ENCODE data around the gene CD300LF. TPM values are rescaled to one million over a fixed set of nuclear protein-coding genes. Genes with fewer than 3 reads are reported as not detected.
A peak's percentile ranks its signal among the peaks of the same experiment; 100 is the strongest.

CD300LF gene
- total RNA-seq (2022) (not detected in 2 replicates), Bru-seq, nascent RNA (not detected), BruChase-seq, experiment 1, labeled RNA remaining after a 6-hour chase (not detected), BruChase-seq, experiment 2, labeled RNA remaining after a 2-hour chase (not detected)
- long read RNA-seq = 0 reads

GRCh38 chr17:74712756-74713155 is at the start of gene CD300LF:
CD300LF (minus strand) TSS chr17:74712923; CDS start chr17:74712866, 57 bp downstream.
- no peaks in the 10 kb centered on the region for H3K36me3 Mint-ChIP-seq (ENCODE audit: insufficient read depth, unreplicated experiment)
- no peaks in the 10 kb centered on the region for H3K4me1 Mint-ChIP-seq (ENCODE audit: insufficient read depth, unreplicated experiment)
- TF ChIP-seq, protein P1, sequence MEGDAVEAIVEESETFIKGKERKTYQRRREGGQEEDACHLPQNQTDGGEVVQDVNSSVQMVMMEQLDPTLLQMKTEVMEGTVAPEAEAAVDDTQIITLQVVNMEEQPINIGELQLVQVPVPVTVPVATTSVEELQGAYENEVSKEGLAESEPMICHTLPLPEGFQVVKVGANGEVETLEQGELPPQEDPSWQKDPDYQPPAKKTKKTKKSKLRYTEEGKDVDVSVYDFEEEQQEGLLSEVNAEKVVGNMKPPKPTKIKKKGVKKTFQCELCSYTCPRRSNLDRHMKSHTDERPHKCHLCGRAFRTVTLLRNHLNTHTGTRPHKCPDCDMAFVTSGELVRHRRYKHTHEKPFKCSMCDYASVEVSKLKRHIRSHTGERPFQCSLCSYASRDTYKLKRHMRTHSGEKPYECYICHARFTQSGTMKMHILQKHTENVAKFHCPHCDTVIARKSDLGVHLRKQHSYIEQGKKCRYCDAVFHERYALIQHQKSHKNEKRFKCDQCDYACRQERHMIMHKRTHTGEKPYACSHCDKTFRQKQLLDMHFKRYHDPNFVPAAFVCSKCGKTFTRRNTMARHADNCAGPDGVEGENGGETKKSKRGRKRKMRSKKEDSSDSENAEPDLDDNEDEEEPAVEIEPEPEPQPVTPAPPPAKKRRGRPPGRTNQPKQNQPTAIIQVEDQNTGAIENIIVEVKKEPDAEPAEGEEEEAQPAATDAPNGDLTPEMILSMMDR (IDR thresholded peaks at IDR 0.05; ENCODE audit: unreplicated experiment) = no peak
- intact Hi-C loops (cut with micrococcal nuclease) = no loop called here
- DNase-seq (ENCODE audit: unreplicated experiment) = no peak
- H3K9me3 Mint-ChIP-seq (ENCODE audit: unreplicated experiment) = no peaks in the 10 kb centered on the region
- H3K27ac Mint-ChIP-seq (ENCODE audit: low read depth, unreplicated experiment) = no peak within 1 kb of the TSS
- ChIA-PET POLR2A (no interaction called here), CTCF (no interaction called here)
- no TSS peak for BruUV-seq (replicated peaks)
- peaks cover 46% of the 10 kb centered on the region for H3K27me3 Mint-ChIP-seq (ENCODE audit: insufficient read depth, unreplicated experiment)
- no peak within 1 kb of the TSS for H3K4me3 Mint-ChIP-seq (ENCODE audit: unreplicated experiment)

- BruUV-seq (replicated peaks) = no TSS peak
- no peaks in the 10 kb centered on the region for H3K9me3 Mint-ChIP-seq (ENCODE audit: unreplicated experiment)
- intact Hi-C loops (cut with micrococcal nuclease) = no loop called here
- peaks cover 22% of the 10 kb centered on the region for H3K4me1 Mint-ChIP-seq (ENCODE audit: insufficient read depth, unreplicated experiment)
- no peaks in the 10 kb centered on the region for H3K27me3 Mint-ChIP-seq (ENCODE audit: insufficient read depth, unreplicated experiment)
- CTCF ChIA-PET = interaction anchor here (0.6 to 7.8 kb wide), 4 partner anchors 9 to 267 kb away, joined by 4 to 60 read pairs (median 20); no protein-coding TSS in a partner anchor
- no peak overlapping the region for H3K4me3 Mint-ChIP-seq (ENCODE audit: unreplicated experiment)
- POLR2A ChIA-PET = interaction anchor here (0.7 to 4.7 kb wide), 2 partner anchors 12 to 443 kb away, joined by 3 to 29 read pairs; partner anchors contain the start of gene NUP85
- peaks cover 4% of the 10 kb centered on the region for H3K36me3 Mint-ChIP-seq (ENCODE audit: insufficient read depth, unreplicated experiment)
- TF ChIP-seq, protein P1 (IDR thresholded peaks at IDR 0.05; ENCODE audit: unreplicated experiment) = no peak
- no peak overlapping the region for H3K27ac Mint-ChIP-seq (ENCODE audit: low read depth, unreplicated experiment)
- DNase-seq (ENCODE audit: unreplicated experiment) = no peak
Observed at GRCh38 chr17:74761931-74762330, 49.2 kb upstream of the CD300LF start.

- Mint-ChIP-seq H3K27ac (ENCODE audit: low read depth, unreplicated experiment) (peak overlapping the region; percentile 59), H3K36me3 (ENCODE audit: insufficient read depth, unreplicated experiment) (peaks cover 4% of the 10 kb centered on the region), H3K9me3 (ENCODE audit: unreplicated experiment) (no peaks in the 10 kb centered on the region), H3K4me3 (ENCODE audit: unreplicated experiment) (no peak overlapping the region), H3K4me1 (ENCODE audit: insufficient read depth, unreplicated experiment) (peaks cover 24% of the 10 kb centered on the region), H3K27me3 (ENCODE audit: insufficient read depth, unreplicated experiment) (no peaks in the 10 kb centered on the region)
- no TSS peak for BruUV-seq (replicated peaks)
- intact Hi-C loops (cut with micrococcal nuclease) = no loop called here
- POLR2A ChIA-PET = interaction anchor here (4.7 kb wide), 1 partner anchor 11 kb away, joined by 29 read pairs; no protein-coding TSS in a partner anchor
- TF ChIP-seq, protein P1 (IDR thresholded peaks at IDR 0.05; ENCODE audit: unreplicated experiment) = no peak
- CTCF ChIA-PET = interaction anchor here (0.6 to 7.8 kb wide), 4 partner anchors 9 to 267 kb away, joined by 4 to 60 read pairs (median 20); no protein-coding TSS in a partner anchor
- no peak for DNase-seq (ENCODE audit: unreplicated experiment)
Observed at GRCh38 chr17:74761419-74761818, 48.7 kb upstream of the CD300LF start.

DNA sequence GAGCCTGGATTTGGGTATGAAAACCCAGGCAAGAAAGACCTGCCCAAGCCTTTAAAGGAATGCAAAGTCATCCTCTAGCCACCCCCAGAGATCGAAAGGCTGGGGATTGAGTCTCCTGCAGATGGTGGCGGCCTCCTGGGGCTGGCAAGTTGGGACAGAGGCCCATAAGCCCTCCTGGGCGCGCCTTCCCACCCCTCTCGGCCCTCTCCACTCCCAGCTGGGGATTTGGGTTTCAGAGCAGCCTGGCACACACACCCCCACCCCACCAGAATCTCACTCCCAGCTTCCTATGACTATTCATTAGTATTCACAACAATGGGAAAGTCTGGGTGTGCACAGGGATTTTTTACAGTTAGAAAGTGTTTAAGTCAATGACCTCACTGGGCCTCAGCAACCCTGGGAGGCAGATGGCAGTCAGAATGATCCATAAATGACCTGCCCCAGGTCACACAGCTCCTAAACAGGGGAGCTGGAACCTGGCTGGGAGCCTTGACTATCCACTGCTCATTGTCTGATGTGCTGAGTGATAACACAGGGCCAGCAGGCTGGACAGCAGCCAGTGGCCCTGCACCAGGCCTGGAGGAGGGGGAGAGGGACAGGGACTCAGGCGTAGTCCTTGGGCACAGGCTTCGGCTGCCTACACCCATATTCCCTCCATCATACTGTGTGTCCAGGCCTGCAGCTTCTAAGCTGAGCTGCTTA is 47.8 kb upstream of the CD300LF start:
- Mint-ChIP-seq H3K9me3 (ENCODE audit: unreplicated experiment) (no peaks in the 10 kb centered on the region), H3K4me3 (ENCODE audit: unreplicated experiment) (no peak overlapping the region), H3K36me3 (ENCODE audit: insufficient read depth, unreplicated experiment) (peaks cover 4% of the 10 kb centered on the region), H3K4me1 (ENCODE audit: insufficient read depth, unreplicated experiment) (peaks cover 24% of the 10 kb centered on the region), H3K27me3 (ENCODE audit: insufficient read depth, unreplicated experiment) (no peaks in the 10 kb centered on the region), H3K27ac (ENCODE audit: low read depth, unreplicated experiment) (peak overlapping the region; percentile 59)
- intact Hi-C loops (cut with micrococcal nuclease) = no loop called here
- BruUV-seq (replicated peaks) = no TSS peak
- ChIA-PET POLR2A (interaction anchor here (0.6 to 4.7 kb wide), 4 partner anchors 10 to 16 kb away, joined by 4 to 29 read pairs (median 20); partner anchors contain the start of gene NAT9), CTCF (interaction anchor here (0.6 to 7.8 kb wide), 7 partner anchors 10 to 245 kb away, joined by 3 to 60 read pairs (median 7); partner anchors contain the start of gene NAT9)
- TF ChIP-seq, protein P1 (IDR thresholded peaks at IDR 0.05; ENCODE audit: unreplicated experiment) = no peak
- no peak for DNase-seq (ENCODE audit: unreplicated experiment)
